GM12872 (cell line): ENCODE measurements around the gene CUX1.

Experiments used
- CTCF ChIP-seq: IDR thresholded peaks from 3 replicates; pipeline ENCODE4 v1.5.1; 2011; ENCODE audit warnings: low read depth, mild to moderate bottlenecking, low read length, moderate library complexity; ENCODE audit not compliant: insufficient read depth

The CUX1 gene

GRCh38 chr7:102292813-102293798 lies 475.7 kb downstream of the CUX1 start:
- TF ChIP-seq CTCF, result no peak

GRCh38 chr7:102294589-102294988 lies 477.2 kb downstream of the CUX1 start:
- TF ChIP-seq CTCF, result no peak

GRCh38 chr7:102295346-102296178 lies 478.1 kb downstream of the CUX1 start:
- TF ChIP-seq CTCF, result no peak

GRCh38 chr7:102296179-102296438 lies 478.7 kb downstream of the CUX1 start:
- TF ChIP-seq CTCF, result no peak

- no peak for TF ChIP-seq CTCF
Measured at GRCh38 chr7:102296514-102296913, 479.1 kb downstream of the CUX1 start.

GRCh38 chr7:102297487-102298218 lies 480.2 kb downstream of the CUX1 start:
- no peak for TF ChIP-seq CTCF
